Psoas muscle (tissue), 8 donors: ENCODE results near the gene MKI67. TPM values are rescaled to one million over a fixed set of nuclear protein-coding genes. Genes with fewer than 3 reads are reported as not detected.
A peak's percentile ranks its signal among the peaks of the same experiment; 100 is the strongest.

Source experiments
- ATAC-seq, 4 donors: fragments of 200-7000 bp; cut with Tn5 transposase; one replicate each; pipeline ENCODE4 v1.9.1; 2020; ENCODE audit warnings: moderate library complexity in 3 of 4, mild to moderate bottlenecking in 2 of 4
- DNase-seq, 2 donors: peaks; one replicate each; pipeline ENCODE4 v3.0.0-alpha.2; 2020
- H3K27ac ChIP-seq: fragments of 200-600 bp; one replicate; pipeline ENCODE4 v1.8.0; 2022
- H3K27me3 ChIP-seq, 3 donors: fragments of 200-600 bp in 1 of 3; one replicate each; pipeline versions ENCODE4 v1.6.1 to v1.8.0; 2013 to 2022; ENCODE audit warnings: low read length in 2 of 3, mild to moderate bottlenecking in 2 of 3, moderate library complexity in 1 of 3; ENCODE audit not compliant: insufficient read depth in 3 of 3
- H3K36me3 ChIP-seq, 2 donors: fragments of 200-600 bp in 1 of 2; one replicate each; pipeline versions ENCODE4 v1.6.1 to v1.8.0; 2013 to 2022; ENCODE audit warnings: low read depth in 1 of 2, mild to moderate bottlenecking in 1 of 2, moderate library complexity in 1 of 2; ENCODE audit not compliant: insufficient read depth in 1 of 2
- H3K4me1 ChIP-seq: fragments of 200-600 bp; one replicate; pipeline ENCODE4 v1.8.0; 2022
- H3K4me3 ChIP-seq: fragments of 200-600 bp; one replicate; pipeline ENCODE4 v1.8.0; 2022; ENCODE audit warnings: mild to moderate bottlenecking
- H3K9me3 ChIP-seq: fragments of 200-600 bp; one replicate; pipeline ENCODE4 v1.8.0; 2022
- CTCF ChIP-seq: fragments of 200-600 bp; IDR thresholded peaks from one replicate; pipeline ENCODE4 v1.8.0; 2022; ENCODE audit warnings: antibody characterized with exemption
- WGBS, 3 donors: extraction: QIAGEN DNeasy Blood & Tissue Kit; methylation state at CpG; one replicate each; pipeline versions ENCODE4 v1.1.6 to v1.1.7; 2013; 5-methylcytosine and 5-hydroxymethylcytosine counted together
- intact Hi-C, 2 donors: fragments of 100-400 bp; cut with DNase I; formaldehyde crosslinking; loops; one replicate each; pipeline versions ENCODE4 v1.11.0 to v1.14.2; 2022
- polyA plus RNA-seq, 3 donors: library from polyadenylated mRNA; stranded (reverse); fragments of 200-250 nt; gene quantifications; one replicate each; pipeline ENCODE4 v1.2.3, GENCODE V29; 2013
- total RNA-seq, 4 donors: library from RNA; stranded (reverse); fragmentation: NEBNext Ultra II Directional in 2 of 4; extraction: Animal tissue kit (Norgen Biotek cat#: 25700) in 2 of 4; gene quantifications; one replicate each; pipeline versions ENCODE4 v1.2.1 to v1.2.4, GENCODE V29; 2021 to 2023
- donor health status: healthy with polysubstance abuse.
- donor health status: DM: no; HTN: no; CAD: no; lungs with moderate emphysema.
- donor health status: Bipolar disorder and iron deficiency.
- donor health status: healthy.
- donor health status: DM: yes; HTN: yes; CAD: no.
- donor health status: DM: no; HTN: no; CAD: no.
- donor health status: DM: no; HTN: no; CAD: no.
- donor health status: DM: yes; HTN: yes; CAD: no.

Gene MKI67
- total and polyA plus RNA-seq, 7 donors: 0.02 to 0.84 (median 0.13) TPM; not detected in 1

DNA sequence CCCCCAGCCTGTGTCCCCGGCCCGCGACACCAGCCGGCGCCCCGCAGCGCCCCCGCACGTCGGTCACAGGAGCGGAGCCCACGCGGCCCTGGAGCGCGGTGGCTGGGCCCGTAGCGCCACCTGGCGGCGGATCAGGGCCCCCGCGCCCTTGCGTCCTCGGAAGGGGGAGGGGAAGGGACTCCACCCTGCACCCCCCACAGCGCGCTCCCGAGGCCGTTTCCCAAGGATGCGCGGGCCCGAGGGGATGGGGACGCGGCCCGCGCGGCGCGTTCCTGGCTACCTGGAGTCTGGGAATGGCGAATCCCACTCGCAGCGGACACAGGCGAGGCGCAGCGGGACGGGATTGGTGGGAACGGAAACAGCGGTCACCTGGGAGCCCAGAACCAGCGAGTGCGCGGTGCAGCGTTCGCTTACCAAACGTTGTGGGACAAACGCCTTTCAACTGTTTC lies 23.8 kb upstream of the MKI67 start:
- DNase-seq: peak; percentile 53 to 67
- intact Hi-C loops: no loop called here
- peaks cover 0 to 25% (median 6%) of the 10 kb centered on the region in 3 donors for H3K27me3 ChIP-seq

GRCh38 chr10:128149267-128150014 lies 23.2 kb upstream of the MKI67 start:
- H3K27ac ChIP-seq: no peak overlapping the region
- ATAC-seq: no peak
- peaks cover 0 to 25% (median 4%) of the 10 kb centered on the region in 3 donors for H3K27me3 ChIP-seq
- no peaks in the 10 kb centered on the region for H3K4me1 ChIP-seq
- H3K36me3 ChIP-seq: no peaks in the 10 kb centered on the region
- 37 to 55% (median 52%) methylated on average over 31 to 58 of the region's 61 CpGs for WGBS, 3 donors
- no peaks in the 10 kb centered on the region for H3K9me3 ChIP-seq
- TF ChIP-seq CTCF: no peak
- no peak for DNase-seq
- no peak overlapping the region for H3K4me3 ChIP-seq
- intact Hi-C loops: no loop called here

More for the DNA sequence above, 23.8 kb upstream of the MKI67 start:
- Histone ChIP-seq H3K4me3 (peak overlapping the region; percentile 43), H3K9me3 (no peaks in the 10 kb centered on the region), H3K27ac (no peak overlapping the region), H3K36me3 (no peaks in the 10 kb centered on the region), H3K4me1 (no peaks in the 10 kb centered on the region)
- ATAC-seq: peak in 3 of 4 donors; percentile 75 to 83 (median 75)
- peak; percentile 43 for TF ChIP-seq CTCF
- WGBS, 3 donors: 1 to 2% (median 1%) methylated on average over 31 to 53 of the region's 53 CpGs

DNA sequence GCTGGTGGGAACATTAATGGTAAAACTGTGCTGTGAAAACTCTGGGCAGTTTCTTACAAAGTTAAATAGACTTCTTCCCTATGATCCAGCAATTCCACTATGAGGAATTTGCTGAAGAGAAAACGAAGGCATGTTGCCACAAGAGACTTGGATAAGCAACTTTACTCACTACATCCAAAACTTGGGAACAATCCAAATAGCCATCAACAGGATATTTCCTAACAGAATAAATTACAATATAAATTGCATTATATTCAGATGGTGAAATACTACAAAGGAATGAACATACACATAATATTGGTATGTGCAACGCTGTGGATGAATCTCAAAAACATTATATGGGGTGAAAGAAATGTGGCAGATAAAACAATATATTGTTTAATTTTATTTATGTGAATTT lies 21.4 kb upstream of the MKI67 start:
- intact Hi-C loops: no loop called here
- no peak overlapping the region for H3K4me3 ChIP-seq
- no peak for TF ChIP-seq CTCF
- H3K36me3 ChIP-seq: no peaks in the 10 kb centered on the region
- no peaks in the 10 kb centered on the region for H3K4me1 ChIP-seq
- 40 to 52% (median 45%) methylated on average over 2 of the region's 2 CpGs for WGBS, 3 donors
- DNase-seq: no peak
- no peak for ATAC-seq
- peaks cover 0 to 25% (median 2%) of the 10 kb centered on the region in 3 donors for H3K27me3 ChIP-seq
- no peaks in the 10 kb centered on the region for H3K9me3 ChIP-seq
- no peak overlapping the region for H3K27ac ChIP-seq

DNA sequence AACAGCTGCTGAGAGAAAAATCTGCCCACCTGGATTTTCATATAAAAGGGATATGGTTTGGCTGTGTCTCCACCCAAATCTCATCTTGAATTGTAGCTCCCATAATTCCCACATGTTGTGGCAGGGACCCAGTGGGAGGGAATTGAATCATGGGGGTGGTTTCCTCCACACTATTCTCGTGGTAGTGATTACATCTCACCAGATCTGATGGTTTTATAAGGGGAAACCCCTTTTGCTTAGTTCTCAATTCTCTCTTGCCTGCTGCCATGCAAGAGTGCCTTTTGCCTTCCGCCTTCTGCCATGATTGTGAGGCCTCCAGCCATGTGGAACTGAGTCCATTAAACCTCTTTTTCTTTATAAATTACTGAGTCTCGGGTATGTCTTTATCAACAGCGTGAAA lies 20.8 kb upstream of the MKI67 start:
- Histone ChIP-seq H3K36me3 (no peaks in the 10 kb centered on the region), H3K9me3 (no peaks in the 10 kb centered on the region), H3K27me3 (peaks cover 0 to 22% (median 2%) of the 10 kb centered on the region in 3 donors), H3K4me3 (no peak overlapping the region), H3K4me1 (no peaks in the 10 kb centered on the region), H3K27ac (no peak overlapping the region)
- WGBS, 3 donors: 70 to 79% (median 78%) methylated on average over 4 of the region's 4 CpGs
- DNase-seq (no peak), ATAC-seq (no peak)
- intact Hi-C loops: no loop called here
- no peak for TF ChIP-seq CTCF
